Type B pancreatic cell (in vitro differentiated cells): ENCODE measurements around the gene EPN1. TPM values are rescaled to one million over a fixed set of nuclear protein-coding genes. Genes with fewer than 3 reads are reported as not detected.

Experiments
- DNase-seq: peaks from one replicate; pipeline ENCODE4 v3.0.0; 2021; ENCODE audit warnings: mixed read lengths; ENCODE audit not compliant: unreplicated experiment; ENCODE audit errors: extremely low spot score
- H3K27ac Mint-ChIP-seq: 2 replicates; pipeline ENCODE4 v1.8.0; 2021; ENCODE audit warnings: mild to moderate bottlenecking, mixed read lengths
- H3K27me3 Mint-ChIP-seq: 2 replicates; pipeline ENCODE4 v1.8.0; 2021; ENCODE audit warnings: mixed read lengths
- H3K36me3 Mint-ChIP-seq: 2 replicates; pipeline ENCODE4 v1.8.0; 2021; ENCODE audit warnings: mixed read lengths
- H3K4me1 Mint-ChIP-seq: one replicate; pipeline ENCODE4 v1.8.0; 2021; ENCODE audit warnings: mixed read lengths; ENCODE audit not compliant: unreplicated experiment
- H3K4me3 Mint-ChIP-seq: 2 replicates; pipeline ENCODE4 v1.8.0; 2021; ENCODE audit warnings: mild to moderate bottlenecking, mixed read lengths
- H3K9me3 Mint-ChIP-seq: 2 replicates; pipeline ENCODE4 v1.8.0; 2021; ENCODE audit warnings: mixed read lengths
- total RNA-seq: library from RNA; stranded (reverse); gene quantifications from 2 replicates; pipeline ENCODE4 v1.2.1, GENCODE V29; 2021; ENCODE audit warnings: low replicate concordance
- TF ChIP-seq, protein P1 (sequence below): fragments of 200-600 bp; sonication (generic); conservative IDR thresholded peaks from 2 replicates; pipeline ENCODE4 v1.5.0; 2021; ENCODE audit warnings: antibody characterized with exemption, mild to moderate bottlenecking

The EPN1 gene
- total RNA-seq, 1 donor from 2014 or later = 121 TPM

DNA sequence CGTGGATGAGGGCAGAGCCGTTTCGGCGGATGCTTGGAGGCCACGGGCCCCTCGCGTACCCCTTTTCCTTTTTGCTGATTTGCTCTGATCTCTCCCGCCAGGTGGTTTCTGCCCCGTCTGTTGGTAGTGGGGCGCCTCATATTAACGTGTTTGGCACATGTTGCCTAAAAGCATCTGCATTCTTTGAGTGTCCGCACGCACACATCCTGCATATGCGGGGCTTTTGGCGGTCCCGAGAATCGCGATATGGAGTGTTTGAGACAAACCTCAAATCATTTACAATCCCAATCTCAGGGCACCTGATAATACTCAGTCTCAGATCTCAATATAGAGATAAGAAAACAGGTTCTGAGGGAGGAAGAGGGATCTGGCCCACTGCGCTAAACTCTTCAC lies 19.4 kb upstream of the EPN1 start:
- H3K9me3 Mint-ChIP-seq = no peaks in the 10 kb centered on the region
- peak overlapping the region; percentile 97 for H3K4me3 Mint-ChIP-seq
- H3K36me3 Mint-ChIP-seq = peaks cover 13% of the 10 kb centered on the region
- TF ChIP-seq, protein P1, sequence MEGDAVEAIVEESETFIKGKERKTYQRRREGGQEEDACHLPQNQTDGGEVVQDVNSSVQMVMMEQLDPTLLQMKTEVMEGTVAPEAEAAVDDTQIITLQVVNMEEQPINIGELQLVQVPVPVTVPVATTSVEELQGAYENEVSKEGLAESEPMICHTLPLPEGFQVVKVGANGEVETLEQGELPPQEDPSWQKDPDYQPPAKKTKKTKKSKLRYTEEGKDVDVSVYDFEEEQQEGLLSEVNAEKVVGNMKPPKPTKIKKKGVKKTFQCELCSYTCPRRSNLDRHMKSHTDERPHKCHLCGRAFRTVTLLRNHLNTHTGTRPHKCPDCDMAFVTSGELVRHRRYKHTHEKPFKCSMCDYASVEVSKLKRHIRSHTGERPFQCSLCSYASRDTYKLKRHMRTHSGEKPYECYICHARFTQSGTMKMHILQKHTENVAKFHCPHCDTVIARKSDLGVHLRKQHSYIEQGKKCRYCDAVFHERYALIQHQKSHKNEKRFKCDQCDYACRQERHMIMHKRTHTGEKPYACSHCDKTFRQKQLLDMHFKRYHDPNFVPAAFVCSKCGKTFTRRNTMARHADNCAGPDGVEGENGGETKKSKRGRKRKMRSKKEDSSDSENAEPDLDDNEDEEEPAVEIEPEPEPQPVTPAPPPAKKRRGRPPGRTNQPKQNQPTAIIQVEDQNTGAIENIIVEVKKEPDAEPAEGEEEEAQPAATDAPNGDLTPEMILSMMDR = no peak
- peak overlapping the region; percentile 99 for H3K27ac Mint-ChIP-seq
- H3K4me1 Mint-ChIP-seq = peaks cover 17% of the 10 kb centered on the region
- no peak for DNase-seq
- H3K27me3 Mint-ChIP-seq = no peaks in the 10 kb centered on the region

- Mint-ChIP-seq H3K27ac (peak overlapping the region; percentile 99), H3K4me1 (peaks cover 17% of the 10 kb centered on the region), H3K4me3 (peak overlapping the region; percentile 97), H3K36me3 (peaks cover 13% of the 10 kb centered on the region), H3K9me3 (no peaks in the 10 kb centered on the region), H3K27me3 (no peaks in the 10 kb centered on the region)
- TF ChIP-seq, protein P1 = no peak
- DNase-seq = no peak
These were observed 18.5 kb upstream of the EPN1 start for GRCh38 chr19:55656552-55656951.

DNA sequence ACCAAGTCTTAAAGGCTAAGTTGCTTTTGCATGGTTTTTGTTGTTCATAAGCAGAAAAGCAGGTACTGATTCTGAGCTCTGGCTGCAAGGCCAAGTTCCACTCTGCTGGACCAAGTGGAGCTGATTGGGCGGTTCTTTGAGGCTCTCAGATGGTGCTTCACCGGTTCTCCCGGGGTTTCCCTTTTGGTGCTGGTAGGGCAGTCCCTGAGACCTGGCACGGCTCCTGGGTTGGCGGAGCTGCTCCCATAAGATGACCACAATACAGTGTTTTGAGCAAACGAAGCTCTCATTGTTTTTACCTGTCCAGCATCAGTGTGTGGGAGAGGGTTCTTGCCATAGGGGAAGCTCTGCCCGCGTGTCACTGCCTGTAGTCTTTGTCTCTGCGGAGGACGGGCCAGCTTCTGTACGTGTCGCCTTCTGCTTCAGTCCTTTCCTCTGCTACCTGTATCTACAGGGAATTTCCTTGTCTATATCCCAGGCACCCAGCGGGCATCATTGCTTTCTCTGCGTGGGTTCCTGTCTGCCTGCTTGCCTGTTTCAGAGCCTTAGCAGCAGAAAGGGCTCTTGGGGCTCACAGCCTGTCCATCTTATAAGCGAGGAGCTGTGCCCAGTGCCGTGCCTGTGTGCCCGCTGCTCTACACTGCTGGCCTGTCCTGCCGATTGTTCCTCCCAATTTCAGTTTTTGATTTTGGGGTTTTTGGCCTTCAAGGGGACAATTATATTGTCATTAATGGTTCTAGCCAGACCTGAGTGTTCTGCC lies 17.9 kb upstream of the EPN1 start:
- DNase-seq = no peak
- peaks cover 13% of the 10 kb centered on the region for H3K36me3 Mint-ChIP-seq
- no peaks in the 10 kb centered on the region for H3K9me3 Mint-ChIP-seq
- TF ChIP-seq, protein P1 = no peak
- no peaks in the 10 kb centered on the region for H3K27me3 Mint-ChIP-seq
- peak overlapping the region; percentile 56 for H3K27ac Mint-ChIP-seq
- H3K4me1 Mint-ChIP-seq = peaks cover 17% of the 10 kb centered on the region
- H3K4me3 Mint-ChIP-seq = peak overlapping the region; percentile 97

DNA sequence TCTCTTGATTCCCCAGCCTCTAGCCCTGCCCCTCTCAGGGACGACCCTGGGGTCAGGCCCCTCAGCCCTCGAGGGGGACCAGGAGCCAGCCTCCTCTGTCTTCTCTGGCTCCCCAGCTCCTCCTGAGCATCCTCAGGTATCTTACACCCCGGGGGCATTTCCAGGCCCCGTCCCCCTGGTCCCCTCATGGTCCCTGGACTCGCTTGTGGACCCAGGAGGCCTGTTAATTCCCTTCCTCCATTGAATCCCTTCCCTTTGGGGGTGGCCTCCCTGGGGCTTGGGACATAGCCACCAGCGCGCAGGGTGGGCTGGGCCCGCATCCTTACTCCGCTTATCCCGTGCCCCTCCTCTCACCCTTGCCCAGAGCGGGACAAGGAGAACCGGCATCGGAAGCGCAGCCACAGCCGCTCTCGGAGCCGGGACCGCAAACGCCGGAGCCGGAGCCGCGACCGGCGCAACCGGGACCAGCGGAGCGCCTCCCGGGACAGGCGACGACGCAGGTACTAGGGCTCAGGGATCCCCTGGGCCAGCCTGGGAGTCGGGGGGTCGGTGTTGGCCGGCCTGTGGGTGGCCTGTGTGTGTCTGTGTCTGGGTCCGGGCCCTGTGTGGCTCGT lies 16.1 kb upstream of the EPN1 start:
- DNase-seq = peak; percentile 56
- Mint-ChIP-seq H3K27me3 (no peaks in the 10 kb centered on the region), H3K4me1 (peaks cover 17% of the 10 kb centered on the region), H3K36me3 (peaks cover 17% of the 10 kb centered on the region), H3K9me3 (no peaks in the 10 kb centered on the region), H3K4me3 (peak overlapping the region; percentile 37), H3K27ac (peak overlapping the region; percentile 43)
- TF ChIP-seq, protein P1 = no peak

DNA sequence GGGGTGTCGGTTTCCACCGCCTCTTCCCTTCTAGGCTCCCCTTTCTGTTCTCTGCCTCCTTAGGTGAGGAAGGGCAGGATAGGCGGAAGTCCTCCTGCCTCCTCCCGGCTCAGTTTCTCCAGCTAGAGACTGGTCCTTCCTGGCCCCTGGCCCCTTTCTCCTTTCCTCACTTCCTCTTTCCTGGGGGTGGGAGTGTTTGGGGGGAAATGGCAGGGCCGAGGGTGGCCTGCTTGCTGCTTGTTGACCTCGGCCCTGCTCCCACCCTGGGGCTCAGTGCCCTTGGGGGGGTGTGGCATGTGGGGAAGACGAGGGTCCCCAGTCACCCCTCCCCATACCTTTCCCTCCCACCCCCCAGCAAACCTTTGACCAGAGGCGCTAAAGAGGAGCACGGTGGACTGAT lies 15.2 kb upstream of the EPN1 start:
- Mint-ChIP-seq H3K27ac (no peak overlapping the region), H3K9me3 (no peaks in the 10 kb centered on the region), H3K4me3 (no peak overlapping the region), H3K4me1 (peaks cover 17% of the 10 kb centered on the region), H3K27me3 (no peaks in the 10 kb centered on the region), H3K36me3 (peaks cover 17% of the 10 kb centered on the region)
- DNase-seq = no peak
- TF ChIP-seq, protein P1 = no peak
